ENCODE results near the gene SDCCAG8. TPM values are rescaled to one million over a fixed set of nuclear protein-coding genes. Genes with fewer than 3 reads are reported as not detected.
"Not testable (repeated sequence)": the region's sequence is repeated elsewhere in the genome, so short reads cannot be mapped to it uniquely, and the experiment has no call there.

The SDCCAG8 gene
- polyA plus RNA-seq, 5 donors = 33.8 to 46.2 (median 39.5) TPM

DNA sequence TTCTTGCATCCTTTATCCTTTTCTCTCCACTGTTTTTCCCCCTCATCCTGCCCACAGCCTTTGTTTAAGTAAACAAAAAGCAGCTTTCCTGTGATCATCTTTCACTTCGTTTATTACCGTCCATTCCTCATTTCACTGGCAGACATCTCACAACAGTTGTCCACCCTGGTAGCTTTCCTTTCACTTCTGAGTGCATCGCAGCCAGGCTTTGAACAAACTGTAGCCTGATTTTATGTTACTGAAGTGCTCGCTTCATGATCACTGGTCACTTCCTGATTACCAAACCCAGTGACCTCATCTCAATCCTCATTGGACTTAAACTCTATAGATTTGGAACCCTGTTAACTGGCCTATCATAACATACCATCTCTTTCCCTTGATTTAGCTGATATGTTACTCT lies 67.7 kb downstream of the SDCCAG8 start:
- DNase-seq = no peak

DNA sequence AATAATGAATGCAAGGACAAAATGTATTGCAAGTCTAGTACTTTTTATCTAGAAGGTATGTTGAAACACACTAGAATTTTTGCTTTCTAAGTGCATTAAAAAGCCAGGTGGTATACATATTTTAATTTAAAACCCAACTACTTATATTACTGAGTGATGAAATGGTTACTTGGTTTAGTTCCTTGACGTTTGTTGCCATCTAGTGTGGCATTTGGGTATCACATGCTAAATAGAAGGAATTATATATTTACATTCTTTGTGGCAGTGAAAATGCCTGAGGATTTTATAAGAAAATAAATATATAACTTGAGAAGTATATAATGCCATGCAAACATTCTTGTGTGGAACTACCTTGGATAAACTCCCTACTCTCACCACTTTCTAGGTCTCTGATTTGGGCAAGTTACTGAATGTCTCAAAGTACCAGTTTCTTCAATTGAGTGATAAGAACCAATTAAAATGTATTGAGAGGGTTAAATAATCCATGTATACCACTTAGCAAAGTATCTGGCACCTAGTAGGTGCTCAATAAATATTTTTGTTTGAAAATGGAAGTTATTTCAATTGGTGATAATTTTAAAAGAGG lies 69.6 kb downstream of the SDCCAG8 start:
- DNase-seq = peak; percentile 24 to 44

DNA sequence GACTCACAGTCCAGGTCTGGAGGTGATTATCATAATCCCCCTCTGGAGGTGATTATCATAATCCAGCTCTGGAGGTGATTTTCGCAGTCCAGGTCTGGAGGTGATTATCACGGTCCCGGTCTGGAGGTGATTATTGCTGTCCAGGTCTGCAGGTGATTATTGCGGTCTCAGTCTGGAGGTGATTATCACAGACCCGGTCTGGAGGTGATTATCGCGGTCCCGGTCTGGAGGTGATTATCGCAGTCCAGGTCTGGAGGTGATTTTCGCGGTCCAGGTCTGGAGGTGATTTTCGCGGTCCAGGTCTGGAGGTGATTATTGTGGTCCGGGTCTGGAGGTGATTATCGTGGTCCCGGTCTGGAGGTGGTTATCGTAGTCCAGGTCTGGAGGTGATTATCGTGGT lies 76.6 kb downstream of the SDCCAG8 start:
- DNase-seq = no peak

DNA sequence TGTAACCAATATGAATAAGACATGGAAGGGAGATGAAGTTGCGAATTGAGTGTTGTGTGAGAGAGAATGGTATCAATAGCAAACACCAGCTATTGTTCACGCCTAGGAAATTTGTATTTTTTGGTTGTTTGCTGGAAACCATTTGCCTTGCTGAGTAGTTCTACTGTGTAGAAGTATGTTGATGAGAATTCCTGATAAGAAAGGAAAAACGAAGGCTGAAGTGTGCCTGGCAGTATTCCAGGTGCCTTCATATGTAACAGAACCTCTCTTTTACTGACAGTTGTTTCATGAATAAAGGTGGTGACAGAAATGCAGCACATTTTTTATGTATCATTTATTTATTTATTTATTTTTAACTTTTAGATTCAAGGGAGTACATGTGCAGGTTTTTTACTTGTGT lies 79.5 kb downstream of the SDCCAG8 start:
- no peak for DNase-seq

DNA sequence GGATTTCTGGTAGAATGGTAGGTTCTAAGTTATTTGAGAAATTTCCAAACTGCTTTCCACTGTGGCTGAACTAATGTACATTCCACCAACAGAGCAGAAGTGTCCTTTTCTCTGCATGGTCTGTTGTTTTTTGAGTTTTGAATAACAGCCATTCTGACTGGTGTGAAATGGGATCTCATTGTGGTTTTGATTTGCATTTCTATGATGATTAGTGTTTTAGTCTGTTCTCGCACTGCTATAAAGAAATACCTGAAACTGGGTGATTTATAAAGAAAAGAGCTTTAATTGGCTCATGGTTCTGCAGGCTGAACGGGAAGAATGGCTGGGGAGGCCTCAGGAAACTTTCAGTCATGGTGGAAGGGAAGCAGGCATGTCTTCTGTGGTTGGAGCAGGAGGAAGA lies 80.3 kb downstream of the SDCCAG8 start:
- no peak for DNase-seq

DNA sequence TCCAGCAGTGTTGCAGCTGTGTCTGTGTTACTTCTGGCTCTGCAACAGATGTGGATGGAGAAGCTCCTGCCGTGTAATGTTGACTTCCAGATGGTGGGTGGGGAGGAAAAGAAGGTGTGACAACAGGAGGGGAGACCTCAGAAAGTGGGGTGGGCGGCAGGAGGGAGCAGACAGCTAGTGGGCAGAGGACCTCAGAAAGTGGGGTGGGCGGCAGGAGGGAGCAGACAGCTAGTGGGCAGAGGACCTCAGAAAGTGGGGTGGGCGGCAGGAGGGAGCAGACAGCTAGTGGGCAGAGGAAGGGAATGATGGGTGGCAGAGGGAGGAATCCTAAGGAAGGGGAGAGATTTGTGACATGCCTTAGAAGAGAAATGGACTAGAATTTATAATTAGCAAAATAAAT lies 83.0 kb downstream of the SDCCAG8 start:
- not testable (repeated sequence) for DNase-seq

DNA sequence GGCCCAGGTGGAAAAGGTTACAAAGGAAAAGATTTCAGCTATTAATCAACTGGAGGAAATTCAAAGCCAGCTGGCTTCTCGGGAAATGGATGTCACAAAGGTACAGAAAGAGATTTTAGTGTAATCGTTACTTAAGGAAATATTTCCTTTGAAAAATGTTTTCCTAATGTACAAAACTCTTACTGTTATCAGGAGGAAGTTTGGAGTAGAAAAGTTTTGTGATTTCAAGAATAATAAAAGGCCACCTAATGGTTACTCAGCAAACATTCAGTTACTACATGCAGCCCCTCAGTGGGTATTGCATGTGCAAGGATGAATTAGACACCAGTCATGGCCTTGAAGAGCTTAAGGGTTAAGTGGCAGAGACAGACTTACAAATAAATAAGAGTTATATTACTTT lies 85.2 kb downstream of the SDCCAG8 start:
- no peak for DNase-seq

DNA sequence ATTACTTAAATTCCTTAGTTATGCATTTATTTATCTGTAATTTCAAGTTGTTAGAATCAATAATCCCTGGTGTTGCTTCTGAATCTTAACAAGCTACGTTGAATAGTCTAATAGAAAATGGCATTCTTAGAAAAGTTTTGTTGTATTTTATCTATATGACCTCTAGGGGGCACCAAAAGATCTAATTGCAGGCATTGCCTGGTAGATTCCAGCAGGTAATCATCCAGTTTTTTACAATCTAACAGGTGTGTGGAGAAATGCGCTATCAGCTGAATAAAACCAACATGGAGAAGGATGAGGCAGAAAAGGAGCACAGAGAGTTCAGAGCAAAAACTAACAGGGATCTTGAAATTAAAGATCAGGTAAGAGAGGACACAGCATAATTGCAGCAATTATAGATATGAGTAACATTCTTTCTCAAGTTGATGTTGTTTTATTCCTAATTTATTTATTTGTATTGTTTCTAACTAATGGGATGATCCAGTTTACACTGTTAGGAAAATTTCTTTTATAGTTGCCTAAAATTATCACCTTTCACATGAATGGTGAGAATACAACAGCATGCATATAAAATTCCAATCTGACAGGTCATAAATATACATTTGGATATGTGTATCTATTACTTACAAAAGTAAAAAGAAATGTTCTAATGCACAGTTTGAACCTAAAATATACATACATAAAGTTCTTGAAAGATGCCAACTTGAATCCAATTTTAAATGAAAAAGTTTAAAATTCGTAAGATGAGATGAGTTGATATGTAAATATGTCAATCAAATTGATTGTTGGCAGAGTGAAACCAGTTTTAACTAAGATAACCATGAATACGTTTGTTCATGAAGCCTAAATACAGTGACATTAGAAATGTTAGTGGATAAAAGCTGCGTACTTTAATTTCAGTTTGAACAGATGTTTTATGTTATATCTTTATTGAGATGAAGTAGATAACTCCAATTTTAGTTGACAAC lies 88.4 kb downstream of the SDCCAG8 start:
- peak in 1 of 2 donors; percentile 20 for DNase-seq

DNA sequence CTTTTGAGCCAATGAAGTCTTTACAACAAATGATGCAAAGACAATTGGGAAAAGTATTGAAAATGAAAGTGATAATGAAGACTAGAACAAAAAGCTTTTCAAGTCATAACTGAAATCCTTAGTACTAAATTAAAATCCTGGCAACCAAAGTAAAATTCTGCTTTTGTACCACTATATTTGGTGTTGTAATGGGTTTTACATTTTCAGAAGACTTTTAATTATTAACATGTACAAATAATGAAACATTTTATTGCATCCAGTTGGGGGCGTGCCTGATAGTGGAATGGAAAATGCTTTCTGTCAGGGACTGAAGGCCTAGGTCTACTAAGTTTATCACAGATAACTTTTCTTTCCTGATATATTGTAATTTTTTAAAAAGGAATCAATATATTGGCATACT lies 89.4 kb downstream of the SDCCAG8 start:
- no peak for DNase-seq

DNA sequence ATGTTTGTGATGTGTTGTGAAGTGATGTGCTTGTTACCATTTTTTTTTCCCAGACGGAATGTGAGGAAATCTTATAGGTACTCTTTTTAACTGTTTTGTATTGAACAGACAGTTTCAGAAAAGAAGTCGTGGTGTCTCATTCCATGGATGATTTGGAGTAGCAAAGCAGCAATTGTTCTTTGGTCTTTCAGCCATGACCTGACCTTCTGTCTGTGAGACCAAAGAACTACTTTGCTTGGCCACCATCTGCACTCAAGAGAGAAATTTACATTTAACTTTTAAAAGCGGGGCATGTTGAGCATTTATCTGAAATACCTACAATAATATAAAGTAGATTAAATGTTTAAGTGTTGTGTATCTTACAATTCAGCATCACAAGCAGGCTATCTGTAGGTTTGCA lies 90.2 kb downstream of the SDCCAG8 start:
- DNase-seq = no peak

DNA sequence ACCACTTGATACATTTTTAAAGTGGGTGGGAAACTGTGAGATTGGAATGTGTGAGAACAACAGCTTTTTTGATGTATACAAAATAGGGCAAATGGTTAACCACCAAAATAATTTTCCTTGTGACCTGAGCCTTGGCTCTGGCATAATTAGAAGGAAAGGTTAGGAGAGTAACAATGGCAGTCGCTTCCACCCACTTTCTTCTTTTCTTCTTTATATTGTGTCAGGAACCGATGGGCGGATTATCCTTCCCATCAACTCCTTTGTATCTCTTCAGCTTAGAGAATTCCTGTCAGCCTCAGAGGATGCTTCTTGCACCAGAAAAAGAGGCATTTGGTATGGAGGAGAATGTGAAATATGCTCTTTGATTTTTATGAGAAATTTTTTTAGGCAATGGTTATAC lies 90.6 kb downstream of the SDCCAG8 start:
- no peak for DNase-seq

DNA sequence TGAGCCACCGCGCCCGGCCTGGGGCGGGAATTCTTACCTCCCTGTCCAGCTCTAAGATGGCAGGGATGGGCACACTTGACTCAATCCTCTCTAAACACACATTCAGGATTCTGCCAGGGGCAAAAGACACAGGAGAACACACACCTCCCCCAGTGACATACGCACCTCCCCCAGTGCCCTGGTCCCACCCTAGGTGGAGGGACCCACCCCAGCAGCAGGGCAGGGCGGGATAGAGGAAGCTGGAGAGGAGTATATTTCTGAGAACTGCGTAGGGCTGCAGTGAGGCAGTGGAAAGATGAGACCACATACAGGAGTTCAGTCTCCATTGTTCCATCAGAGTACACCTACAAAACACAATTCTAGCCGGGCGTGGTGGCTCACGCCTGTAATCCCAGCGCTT lies 92.5 kb downstream of the SDCCAG8 start:
- DNase-seq = no peak

DNA sequence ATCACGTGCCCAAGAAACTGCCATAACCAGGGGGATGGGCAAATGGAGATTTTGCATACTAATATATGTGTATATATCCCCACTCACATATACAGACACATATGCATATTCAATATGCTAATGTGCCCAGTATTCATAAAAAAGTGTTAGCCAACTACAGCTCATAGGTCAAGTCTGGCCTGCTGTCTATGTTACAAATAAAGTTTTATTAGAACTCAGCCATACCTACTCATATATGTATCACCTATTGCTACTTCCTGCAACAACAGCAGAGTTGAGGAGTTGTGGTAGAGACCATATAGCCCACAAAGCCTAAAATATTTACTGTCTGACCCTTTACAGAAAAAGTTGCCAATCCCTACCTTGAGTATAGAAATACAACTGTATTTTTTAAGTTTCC lies 93.3 kb downstream of the SDCCAG8 start:
- no peak for DNase-seq

DNA sequence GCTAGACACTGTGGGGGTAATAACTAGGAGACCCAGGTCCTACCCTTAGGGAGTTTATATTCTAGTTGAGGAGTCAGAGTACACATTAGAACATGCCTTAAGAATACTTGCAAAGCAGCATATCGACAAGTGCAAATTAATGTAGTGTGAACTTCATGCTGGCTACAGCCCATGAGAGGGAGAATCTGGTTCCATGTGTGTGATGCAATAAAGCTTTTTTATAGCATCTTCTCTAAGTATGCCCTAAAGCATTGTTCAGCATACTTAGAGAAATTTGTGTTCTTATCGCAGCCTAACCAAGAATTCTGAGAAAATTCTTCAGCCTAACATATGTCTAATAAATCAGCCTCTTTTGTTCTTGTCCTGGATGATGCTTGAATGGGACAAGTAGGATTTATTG lies 95.5 kb downstream of the SDCCAG8 start:
- no peak for DNase-seq

DNA sequence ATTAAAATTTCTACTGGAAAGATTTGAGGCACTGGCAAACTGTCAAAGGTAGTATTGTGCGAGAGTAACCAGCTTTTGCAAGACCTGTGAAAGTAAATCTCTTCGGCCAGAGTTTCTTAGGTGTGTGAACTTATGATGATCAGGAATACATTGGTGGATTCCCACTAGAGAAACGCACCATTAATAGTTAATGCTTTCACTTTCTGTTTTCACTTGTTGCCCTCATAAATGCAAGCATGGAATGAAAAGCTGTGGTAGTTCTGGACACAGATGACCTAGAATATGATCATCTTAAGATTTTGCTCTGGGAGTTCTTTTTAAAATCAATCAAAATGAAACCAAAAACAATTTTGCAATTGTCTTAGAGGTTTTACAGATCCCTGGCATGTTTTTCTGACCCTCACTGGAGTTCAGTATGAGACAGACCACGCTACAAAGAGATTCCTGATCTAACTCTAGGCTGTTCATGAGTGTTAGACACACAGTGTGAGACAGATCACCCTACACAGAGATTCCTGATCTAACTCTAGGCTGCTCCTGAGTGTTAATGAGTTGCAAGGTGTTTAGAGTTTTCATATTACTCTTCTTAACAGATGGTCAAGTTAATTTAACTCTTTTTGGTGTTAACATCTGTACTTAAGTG lies 98.8 kb downstream of the SDCCAG8 start:
- no peak for DNase-seq

DNA sequence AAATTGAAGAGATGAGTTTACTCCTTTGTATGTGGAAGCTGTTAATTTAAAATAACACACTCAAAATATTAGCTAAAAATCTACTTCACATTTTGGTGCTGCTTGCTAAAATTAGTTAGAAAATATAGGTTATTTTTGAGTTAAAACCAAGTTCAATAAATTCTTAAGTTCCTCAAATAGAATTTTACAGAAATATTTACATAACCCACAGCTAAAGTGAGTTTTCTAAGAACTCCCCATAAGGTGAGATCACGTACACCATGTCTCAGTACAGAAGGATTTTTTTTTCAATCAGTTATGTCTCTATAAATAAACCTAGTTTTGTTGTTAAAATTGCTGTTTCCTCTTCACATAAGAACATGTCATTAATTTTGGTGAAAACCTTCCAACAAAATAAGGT lies 108.0 kb downstream of the SDCCAG8 start:
- DNase-seq = no peak

DNA sequence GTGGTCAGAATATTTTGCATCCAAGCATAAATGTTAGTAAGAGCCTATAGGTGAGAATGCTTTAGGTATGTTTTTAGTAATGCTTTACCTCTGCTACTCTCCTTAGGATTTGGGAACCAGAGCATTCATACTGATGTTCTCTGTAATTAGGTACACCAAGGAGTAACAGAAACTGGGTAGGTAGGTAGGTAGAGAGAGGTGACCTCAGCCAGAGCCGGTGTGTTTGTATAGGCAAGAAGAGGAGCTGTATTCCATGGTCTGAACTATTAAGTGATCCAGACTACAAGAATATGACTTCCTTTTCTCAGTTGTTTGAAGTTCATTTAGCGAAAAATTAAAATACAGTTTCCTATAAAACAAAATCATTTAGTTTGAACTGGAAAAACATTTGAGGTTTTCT lies 108.5 kb downstream of the SDCCAG8 start:
- no peak for DNase-seq

DNA sequence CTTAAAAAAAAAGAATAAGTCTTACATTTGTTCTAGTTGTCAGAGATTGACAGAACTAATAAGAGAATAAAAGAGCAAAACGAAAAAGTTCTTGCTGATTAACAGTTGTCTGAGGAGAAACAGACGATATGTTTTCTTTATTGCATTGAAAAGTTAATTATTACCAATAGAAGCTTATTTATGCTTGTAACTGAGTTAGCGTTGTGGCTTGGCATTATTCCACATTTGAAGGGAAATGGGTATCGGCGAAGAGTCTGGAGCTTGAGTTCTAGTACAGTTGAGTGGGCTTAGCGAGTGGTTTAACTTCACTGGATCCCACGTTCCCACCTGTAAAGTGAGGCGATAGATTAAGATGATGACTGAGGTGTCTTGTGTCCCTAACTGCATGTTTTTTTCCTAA lies 109.0 kb downstream of the SDCCAG8 start:
- no peak for DNase-seq

DNA sequence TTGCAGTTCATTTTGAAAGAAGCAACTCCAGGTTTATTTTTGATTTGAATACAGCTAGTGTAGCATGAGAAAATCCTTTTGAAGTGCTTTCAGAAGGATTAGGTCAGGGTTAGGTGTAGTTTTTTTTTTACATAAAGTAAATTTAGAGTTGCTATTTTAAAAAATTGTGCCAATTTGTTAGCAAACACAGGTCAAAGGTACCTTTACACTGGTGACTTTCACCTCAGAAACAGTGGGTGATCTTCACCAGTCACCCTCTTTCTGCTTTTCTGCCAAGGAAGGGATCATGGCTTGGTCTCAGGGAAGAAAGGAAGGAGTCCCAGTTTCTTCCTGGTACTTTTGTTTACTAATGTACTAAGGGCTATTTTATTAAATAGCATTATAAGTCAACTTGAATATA lies 111.5 kb downstream of the SDCCAG8 start:
- no peak for DNase-seq

DNA sequence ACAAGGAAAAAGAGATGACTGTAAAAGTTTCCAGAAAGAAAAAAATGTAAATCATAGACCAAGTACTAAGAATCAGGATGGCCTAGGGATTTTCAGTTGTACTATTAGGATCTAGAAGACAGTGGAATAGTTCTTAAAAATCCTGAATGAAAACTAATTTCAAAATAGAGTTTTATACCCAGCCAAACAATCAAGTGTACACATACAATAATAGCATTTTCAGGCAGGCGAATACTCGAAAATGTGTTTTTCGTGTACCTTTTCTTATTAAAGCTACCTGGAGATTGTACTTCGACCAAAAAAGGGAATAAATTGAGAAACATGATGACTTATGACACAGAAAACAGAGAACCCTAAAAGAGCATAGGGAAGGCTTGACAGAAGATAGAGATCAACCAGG lies 118.6 kb downstream of the SDCCAG8 start:
- DNase-seq = no peak

DNA sequence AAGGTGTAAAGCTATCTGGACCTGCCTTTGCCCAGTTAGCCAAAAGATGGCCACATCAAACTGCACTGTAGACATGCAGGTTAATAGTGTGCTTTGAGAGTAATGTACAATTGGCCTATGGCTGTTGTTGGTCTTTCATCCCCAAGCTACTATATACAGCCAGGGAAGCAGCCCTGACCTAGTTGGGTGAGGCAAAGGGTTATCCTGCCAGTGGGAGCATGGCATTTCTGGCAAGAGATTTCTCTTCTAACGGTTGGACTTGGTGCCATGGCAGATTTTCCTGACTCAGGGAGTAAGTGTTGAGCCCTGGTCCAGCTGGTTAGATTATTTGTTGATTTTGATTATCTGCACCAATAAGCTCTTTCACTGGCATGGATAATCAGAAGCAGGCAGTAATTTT lies 119.8 kb downstream of the SDCCAG8 start:
- no peak for DNase-seq

DNA sequence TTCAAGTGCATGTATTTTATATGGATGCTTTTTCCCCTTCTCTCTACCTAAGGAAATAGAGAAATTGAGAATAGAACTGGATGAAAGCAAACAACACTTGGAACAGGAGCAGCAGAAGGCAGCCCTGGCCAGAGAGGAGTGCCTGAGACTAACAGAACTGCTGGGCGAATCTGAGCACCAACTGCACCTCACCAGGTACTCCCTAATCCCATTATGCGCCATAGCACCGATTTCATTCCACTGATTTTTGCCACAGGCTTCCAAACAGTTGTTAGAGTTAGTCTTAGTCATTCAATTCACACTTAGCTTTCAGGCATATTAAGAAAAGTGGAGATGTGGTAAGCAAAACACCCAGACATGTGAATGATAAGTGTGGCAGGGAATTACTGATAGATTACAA lies 122.8 kb downstream of the SDCCAG8 start:
- DNase-seq = no peak

DNA sequence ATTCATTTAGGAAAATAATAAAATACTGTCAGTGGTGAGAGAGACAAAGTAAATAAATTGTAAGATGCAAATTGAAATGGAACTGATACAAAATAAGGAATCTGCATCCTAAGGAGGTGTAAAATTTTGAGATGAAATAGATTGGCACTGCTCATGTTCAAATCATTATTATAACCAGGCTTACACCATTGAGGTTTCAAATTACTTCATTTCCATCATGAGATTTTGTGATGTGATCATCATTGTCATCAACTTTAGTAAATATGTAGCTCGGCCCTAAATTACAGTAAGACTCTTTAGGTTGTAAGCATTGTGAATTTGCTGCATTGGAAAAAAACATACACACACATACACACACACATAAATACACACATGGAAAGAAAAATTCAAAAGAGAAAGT lies 123.4 kb downstream of the SDCCAG8 start:
- no peak for DNase-seq
